NCI-H1417 treated with DMSO at 0.1 percent for 48 hours (cell line): ENCODE results near the gene NPAS3.

Source experiments
- DNase-seq: peaks from one replicate; lab custom pipeline; 2025; lab: John Stamatoyannopoulos, UW

NPAS3 gene

DNA sequence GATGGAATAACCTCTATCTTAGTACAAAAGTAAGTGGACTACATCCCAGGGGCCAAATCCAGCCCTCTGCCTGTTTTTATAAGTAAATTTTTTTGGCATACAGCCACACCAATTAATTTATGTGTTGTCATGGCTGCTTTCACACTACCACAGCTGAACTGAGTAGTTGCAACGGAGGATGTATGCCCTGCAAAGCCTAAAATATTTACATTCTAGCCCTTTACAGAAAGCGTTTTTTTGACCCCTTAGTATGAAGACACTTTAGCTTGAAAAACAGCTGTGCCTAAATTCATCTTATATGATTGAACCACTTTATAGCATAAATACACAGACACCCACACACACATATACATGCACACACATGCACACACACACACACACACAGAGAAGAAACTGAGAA lies 510.6 kb downstream of the NPAS3 start:
- no peak for DNase-seq

DNA sequence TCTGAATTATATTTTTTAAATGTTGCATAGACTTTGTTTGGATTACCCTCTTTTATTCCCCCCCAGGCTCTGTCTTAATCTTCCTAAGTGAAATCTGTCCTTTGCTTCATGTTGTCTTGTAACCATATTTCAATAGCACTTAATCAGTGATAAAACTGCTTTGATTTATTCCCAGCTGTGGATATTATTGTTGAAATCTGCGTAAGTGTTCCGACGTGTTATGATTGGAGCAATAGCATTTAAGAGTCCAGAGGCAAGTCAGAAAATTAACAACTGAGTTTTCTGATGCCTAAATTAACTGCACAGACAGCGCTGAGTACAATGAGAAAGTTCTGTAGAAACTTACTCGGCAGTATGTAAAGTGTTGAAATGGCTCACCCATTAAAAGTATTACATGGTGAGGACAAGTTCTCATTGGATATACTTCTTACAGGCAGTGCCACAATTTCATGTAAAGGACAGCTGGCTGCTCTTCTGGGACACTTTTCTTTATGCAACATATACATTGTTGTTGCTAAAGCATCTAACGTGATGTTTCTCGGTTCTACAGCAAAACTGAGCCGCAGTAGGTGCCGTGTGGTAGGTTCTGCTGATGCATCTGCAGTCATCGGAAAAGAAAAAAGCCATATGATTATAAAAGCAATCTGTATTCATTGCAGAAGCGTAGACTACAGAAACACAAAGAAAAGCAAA lies 511.2 kb downstream of the NPAS3 start:
- no peak for DNase-seq

DNA sequence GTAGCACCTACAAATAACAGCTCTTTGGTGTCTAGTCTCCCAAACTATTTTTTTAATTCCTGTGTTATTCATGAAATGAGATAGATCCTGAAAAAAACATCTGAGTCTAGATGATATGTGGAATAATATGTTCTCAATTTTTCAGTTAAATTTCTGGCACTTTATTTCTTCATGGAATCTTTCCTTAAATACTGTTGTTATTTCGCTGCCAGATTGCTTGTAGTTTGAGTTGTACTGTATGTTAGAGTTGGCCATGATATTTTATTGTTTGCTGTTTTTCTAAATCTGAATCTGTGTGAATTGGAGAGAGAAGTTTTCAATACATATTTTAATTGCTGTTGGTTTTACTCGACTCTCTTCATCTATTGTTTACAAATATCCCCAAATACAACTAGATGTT lies 511.7 kb downstream of the NPAS3 start:
- no peak for DNase-seq

DNA sequence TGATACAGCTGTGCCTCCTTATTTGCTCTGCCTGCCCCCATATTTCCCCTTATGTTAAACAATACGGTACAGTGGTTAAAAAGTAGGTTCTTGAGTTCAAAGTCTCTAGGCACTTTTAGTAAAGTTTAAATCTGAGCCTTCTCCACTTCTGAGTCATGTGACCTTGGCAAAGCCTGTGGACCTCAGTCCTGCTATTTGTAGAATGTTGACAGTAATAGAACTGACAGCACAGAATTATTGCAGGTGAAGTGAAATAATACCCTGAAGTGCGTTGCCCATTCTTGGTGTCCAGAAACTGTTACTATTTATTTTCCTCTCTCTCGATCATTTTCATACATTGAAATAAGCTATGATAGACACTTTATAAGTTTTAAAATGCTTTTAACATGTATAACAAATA lies 512.5 kb downstream of the NPAS3 start:
- no peak for DNase-seq

DNA sequence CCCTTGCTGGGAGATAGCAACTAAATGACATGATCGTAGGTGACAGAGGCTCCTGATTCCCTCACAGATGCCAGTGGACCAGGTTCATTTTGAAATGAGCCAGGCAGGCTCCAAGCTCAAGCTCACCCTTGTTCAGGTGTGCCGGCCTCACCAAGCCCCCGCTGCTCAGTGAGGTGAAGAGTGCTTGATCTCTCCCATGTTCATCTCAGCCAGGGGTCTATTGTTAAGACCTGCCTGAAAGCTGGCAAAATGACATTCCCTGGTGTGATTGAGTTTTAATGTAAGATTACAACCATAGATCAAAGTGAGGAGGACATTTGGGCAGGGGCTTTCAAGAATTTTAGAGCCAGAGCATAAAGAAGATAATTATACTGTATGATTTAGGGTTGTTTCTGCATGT lies 514.3 kb downstream of the NPAS3 start:
- DNase-seq: peak; percentile 70

DNA sequence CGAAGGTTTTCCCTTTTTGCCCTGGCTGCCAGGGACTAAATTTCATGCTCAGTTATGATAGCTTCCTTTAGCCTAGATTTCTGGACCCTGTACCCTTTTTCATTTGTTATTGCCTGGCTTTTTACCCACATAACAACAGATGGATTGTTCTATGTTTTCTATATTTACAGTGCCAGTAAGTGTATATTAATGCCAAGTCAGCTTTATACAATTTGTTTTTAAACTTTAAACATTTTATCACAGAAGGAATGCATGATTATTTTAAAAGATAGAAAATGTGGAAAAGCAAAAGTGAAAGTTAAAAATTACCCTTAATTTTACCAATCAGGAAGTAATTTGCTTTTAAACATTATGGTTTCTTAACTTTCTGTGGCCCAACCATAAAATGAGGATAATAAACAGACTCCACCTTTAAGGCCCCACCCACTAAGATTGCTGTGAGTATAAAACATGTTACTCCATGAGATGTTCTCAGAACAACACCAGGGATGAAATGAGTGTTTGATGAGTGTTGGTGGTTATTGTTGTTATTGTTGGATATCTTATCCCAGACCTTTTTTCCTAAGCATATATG lies 515.4 kb downstream of the NPAS3 start:
- DNase-seq: no peak

DNA sequence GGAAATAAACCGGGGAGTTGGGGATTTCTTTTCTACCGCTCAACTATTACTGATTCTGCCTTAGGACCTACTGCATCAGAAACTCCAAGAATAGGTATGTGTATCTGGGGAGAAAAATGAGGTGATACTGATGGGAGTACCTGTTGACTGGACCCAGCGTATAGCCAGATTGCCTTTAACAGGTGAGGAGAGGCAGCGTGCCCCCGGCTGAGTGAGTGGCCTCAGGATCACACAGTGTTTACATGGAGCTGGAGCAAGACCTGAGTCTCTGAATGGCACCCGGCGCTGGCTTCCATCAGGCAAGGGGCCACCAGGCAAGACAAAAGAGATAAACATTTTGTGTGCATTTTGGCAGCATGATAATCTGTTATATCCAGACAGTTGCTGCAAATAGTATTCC lies 516.0 kb downstream of the NPAS3 start:
- DNase-seq: no peak

DNA sequence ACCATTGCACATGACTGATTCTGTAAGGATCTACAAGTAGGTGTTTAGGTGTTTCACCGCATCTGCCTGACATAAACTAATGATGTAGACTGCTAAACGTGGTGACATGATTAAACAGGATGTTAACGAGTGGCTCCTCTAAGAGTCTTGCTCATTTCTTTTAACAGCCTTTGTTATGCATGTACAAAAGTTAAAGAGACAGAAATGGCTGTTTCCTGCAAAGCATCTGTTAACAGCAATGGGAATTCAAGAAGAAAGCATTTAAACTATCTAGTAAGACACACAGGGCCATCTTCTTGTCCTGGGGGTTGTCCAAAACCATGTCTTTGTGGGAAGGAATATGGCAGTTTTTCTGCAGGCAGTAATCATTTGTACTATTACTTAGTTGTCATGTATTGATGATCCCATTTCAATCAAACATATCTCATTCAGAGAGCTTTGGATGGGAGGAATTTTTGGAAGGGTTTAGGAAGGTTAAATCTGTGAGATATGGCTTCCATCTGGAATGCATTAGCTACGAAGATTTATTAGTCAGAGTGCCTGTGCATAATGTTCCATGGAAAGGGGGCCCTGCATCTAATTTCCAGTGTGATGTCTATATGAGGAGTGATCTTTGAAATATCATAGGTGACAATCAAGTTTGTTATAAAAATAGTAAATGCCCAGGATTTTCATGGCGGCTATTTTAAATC lies 517.1 kb downstream of the NPAS3 start:
- DNase-seq: no peak

DNA sequence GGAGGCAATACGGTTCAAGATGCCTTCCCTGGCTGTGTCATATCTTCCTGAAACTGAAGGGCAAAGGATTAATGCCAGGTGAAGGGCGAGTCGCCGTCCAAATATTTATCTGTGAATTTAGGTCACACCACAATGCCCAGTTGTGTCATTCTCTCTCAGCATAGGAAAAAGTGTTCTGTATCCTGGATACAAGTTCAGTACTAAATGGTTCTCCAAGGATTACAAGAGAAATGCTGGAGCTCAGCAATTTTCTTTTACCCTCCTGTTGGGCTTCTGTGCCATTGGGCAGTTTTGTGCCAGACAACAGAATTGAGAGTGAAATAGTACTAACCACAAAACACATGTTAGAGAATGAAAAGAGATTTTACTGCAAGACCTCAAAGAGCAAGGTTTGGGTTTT lies 518.3 kb downstream of the NPAS3 start:
- no peak for DNase-seq

DNA sequence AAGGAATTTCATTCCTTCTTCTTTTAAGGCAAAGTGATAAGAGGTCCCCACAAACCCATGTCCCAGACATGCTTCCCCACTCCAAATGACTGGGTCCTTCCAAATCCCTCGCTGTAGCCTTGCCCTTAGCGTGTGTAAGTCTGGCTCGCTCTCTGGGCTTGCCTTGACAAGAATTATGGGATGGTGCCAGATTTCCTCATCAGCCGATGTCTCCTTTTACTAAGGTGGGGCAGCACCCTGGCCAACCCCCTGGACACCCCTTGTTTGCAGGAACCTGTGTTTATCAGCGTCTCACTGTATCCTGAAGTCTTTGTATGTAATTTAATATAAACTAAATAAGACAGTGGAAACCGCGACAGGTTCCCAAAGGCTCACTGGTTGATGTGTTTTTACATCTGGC lies 518.9 kb downstream of the NPAS3 start:
- DNase-seq: no peak

DNA sequence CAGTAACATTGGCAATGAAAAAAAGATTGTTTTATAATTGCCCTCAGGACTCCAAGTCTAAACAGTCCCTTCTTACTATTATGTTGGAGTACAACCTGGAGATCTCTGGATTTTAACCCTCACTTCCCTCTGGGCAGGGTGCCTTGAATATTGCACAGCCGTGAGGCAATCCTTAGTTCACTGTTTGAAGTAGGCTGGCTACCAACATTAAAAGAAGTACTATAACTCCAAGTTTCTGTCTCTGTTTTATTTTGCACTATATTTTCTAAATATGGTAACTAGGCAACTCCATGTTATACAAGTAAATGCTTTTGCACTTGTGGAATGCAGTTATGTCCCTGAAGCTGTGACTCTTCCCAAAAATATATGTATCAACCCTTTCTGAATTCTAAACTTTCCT lies 521.5 kb downstream of the NPAS3 start:
- DNase-seq: no peak

DNA sequence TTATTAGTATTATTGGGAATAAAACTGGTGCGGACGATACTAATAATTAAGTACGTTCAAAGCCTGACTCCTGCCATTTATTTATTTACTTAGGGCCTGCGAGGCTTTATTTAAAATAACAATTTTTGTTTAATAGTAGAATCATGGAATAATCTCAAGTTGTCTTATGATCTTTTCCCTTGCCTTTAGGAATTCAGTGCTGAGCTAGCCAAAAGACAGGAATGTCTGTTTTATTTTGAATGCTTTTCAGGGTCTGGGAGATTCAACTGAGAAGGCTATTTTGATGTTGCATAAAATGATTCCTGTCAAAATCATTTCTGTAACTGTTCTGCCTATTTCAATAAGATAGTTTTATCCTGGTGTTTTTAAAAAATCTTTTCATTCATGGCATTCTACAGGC lies 522.4 kb downstream of the NPAS3 start:
- DNase-seq: no peak

DNA sequence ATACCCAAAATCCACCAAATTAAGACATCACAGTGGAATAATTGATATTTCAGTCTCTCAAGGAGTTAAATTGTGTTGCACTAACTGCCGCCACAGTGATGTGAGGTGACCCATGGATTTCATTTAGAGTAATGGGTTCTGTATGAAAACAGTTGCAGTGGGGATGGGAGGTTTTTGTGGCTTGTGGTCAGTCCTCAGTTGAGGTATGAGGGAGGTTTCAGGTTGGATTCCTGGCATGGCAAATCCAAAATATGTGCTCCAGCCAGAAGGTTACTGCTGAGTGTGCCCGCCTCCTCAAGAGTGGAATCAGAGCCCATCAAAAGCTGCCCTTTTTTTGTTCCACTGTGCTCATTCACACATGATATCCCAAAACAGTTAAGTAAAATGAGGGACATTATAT lies 525.1 kb downstream of the NPAS3 start:
- DNase-seq: no peak

DNA sequence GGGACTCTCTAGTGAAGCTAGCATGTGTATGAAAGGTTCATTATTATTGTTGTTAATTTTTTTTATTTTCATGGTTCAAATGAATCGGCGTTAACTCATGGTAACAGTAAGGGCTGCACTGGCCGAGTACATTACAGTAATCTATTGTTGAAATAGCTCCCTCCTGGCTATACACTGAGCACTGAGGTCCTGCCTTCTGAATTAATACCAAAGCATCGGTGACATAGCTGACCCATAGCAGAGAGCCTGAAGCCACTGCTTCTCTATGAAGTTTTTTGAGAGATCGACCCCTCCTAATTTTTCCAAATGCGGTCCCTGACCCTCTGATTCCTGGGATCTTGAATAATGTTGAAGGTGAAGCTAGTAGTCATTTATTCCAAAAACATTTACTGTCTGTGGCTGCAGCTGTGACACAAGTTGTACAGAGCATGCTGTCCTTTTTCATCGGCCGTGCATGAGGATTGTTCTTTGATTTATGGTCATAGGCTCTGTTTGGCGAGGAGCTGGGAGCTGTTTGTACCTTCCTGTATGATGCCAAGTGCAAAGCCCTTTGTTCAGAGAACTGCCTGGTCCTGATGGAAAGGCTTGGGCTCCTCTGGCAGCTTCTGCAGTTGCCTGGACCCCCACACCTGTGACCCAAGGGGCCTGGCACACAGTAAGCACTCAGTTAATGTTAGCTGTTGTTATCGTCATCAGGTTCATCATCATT lies 525.7 kb downstream of the NPAS3 start:
- no peak for DNase-seq

DNA sequence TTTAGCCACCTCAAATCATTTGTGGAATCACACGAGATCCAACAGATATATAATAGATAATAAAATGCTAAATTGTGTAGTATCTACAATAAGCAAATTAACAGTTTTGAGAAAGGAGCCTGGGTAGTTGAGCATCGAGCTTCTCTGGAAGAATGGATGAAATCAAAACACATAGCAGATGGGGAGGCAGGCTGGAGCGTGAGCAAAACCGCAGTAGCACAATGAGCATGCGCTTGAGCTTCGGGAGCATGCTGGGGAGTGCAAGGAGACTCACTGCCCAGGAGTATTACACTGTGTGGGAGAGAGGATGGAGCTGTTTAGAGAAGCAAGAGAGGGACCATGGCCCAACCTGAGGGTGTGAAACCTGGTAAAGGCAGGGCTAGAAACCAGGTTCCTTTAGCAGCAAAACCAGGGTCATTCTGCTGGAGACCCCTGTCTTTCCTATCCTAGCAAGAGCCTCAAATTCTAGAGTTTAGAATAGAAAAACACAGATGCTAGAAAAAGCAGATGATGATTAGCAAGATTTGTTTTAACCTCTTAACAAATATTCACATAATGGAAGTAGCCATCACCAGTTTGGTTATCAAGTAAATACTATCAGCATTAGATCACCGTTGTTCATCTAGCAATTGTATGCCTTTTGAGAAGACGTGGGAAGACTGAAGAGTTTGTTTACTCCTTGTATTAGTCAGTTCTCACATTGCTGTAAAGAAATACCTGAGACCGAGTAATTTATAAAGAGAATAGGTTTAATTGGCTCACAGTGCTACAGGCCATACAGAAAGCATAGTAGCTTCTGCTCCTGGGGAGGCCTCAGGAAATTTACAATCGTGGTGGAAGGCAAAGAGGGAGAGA lies 527.4 kb downstream of the NPAS3 start:
- DNase-seq: no peak

DNA sequence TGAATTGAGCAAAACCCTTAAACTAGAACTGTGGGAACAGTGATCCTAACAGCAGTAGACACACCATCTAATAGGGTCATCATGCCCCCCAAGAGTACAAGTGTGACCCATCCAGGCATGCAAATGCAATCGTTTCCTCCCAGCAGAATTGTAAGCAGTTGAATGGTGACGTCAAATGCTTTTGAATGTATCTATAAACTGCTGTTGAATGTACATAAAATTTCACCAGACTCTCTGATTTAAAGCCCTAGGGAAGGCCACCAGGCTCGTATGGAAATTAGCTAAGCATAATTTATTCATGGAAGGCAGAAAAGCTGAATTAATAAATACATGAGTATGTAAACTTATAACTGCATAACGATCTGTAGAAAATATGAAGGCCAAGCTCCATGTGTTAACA lies 529.3 kb downstream of the NPAS3 start:
- no peak for DNase-seq

DNA sequence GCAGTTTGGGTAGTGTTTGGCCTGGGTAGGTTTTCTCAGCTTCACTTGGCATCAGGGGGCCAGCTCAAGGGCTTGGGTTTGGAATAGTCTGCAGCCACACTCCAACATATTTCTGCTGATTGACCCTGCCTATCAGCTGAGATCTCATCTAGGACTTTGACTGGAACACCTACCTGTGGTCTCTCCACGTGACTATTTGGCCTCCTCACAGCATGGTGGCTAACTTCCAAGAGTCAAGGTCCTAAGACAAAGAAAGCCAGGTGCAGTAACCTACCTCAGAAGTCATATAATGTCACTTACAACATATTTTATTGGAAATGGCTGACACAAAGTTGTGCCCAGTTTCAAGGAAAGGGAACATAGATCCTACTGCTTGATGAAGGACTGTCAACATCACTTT lies 531.2 kb downstream of the NPAS3 start:
- no peak for DNase-seq

DNA sequence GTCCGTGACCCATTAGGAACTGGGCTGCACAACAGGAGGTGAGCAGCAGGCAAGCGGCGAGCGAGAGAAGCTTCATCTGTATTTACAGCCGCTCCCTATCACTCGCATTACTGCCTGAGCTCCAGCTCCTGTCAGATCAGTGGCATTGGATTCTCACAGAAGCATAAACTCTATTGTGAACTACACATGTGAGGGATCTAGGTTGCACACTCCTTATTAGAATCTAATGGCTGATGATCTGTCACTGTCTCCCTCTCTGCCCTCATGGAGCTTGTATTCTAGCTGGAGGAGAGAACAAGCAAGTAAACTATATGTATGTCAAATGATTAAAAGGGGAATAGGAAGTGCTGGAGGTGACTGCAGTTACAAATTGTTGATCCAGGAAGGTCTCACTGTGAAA lies 533.1 kb downstream of the NPAS3 start:
- no peak for DNase-seq

DNA sequence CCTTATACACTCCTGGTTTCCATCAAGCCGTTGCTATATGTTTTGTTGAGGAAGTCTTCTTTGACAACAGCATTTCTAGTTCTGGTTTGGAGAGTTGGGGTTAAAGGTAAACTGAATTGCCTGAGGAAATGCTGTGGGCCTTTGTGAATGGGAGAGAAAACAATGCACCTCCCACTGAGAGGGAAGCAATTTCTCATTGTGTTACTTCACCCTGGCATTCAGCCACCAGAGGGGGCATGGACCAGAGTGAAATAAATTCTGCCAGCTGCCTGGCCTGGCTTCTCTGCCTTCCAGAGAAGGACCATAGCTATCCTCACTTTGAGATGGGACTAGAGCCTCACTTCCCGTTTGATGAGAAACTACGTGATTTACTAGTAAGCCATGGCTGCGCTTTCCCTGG lies 536.9 kb downstream of the NPAS3 start:
- DNase-seq: peak; percentile 52

DNA sequence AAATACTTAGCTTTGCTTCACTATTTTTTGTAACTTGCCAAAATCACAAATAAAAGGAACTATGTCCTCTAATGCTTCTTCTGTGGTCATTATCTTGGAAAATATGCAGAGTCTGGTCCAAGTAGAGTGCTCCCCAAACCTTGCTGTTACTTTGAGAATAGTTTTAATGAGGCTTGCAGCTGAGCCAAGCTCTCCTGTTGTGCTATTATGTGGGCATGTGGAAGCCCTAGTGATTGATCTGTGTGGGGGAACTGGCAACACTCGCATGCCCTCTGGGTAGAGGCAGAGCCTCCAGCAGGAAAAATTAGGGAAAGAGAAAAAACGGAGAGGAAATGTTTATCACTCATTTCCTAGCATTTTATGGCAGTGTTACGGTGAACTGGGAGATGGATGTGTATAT lies 539.1 kb downstream of the NPAS3 start:
- no peak for DNase-seq

DNA sequence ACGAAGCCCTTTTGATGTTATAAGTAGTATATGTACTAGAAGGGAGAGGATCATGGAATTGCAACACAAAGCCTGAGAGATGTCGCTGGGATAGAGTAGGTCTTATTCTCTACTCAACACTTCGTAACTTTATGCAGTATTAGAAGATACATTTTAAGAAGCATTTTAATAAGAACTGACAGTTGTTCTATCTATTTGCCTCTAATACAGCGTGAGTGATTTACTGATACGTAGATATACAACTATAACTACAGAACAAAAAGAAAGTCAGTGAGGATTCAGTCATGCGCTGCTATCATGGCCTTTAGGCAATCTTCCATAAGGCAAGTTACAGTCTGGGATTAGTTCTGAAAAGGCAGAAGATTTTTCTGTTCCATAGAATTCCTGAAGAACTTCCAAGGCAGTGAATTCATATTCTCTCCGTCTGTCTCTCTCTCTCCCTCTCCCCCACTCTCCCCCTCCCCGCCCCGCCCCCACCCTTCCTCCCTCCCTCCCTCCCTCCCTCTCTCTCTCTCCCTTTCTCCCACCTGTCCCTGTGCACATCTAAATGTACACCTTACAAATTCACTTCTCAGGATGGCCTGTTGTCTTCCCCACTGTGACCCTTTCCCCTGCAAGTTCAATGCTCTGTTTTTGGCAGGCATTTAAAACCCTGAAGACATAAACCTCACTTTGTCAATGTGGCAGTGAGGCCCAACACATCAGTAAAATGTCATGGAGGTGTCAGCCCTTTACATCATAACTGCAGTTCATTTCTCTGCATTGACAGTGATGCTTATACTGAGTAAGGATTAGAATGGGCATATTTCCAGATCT lies 541.6 kb downstream of the NPAS3 start:
- DNase-seq: no peak

DNA sequence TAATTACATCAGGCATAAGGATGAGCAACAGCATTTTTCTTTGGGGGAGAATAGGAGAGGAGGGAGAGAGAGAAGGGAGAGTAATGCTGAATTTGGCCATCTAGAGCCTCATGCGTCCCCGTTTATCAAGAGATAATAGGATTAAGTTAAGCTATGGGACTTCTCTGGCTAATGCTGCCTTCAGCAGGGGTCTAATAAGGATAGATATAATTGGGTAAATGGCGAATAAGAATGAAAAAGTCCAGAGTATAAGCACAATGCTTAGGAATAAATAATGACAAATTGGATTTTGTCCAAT lies 542.2 kb downstream of the NPAS3 start:
- DNase-seq: no peak
